Measurements from ENCODE around the gene HSH2D.
A peak's percentile ranks its signal among the peaks of the same experiment; 100 is the strongest.

The HSH2D gene

DNA sequence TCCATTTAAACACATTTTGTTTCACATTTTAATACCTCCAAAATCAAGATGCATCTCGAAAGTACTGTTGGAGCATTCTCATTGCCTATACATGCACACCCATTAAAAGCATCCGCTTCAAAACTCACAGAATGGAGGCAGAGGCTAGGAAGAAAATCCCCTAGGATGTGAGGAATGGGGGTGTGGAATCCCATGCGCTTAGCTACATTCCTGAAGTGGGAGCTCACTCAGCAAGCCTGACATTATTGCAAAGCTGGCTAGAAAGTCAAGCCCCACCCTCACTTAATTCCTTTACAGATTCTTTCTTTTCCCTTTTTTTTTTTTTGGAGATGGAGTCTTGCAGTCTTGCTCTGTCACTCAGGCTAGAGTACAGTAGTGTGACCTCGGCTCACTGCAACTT is 37.1 kb downstream of the HSH2D start:
- intact Hi-C loops (cut with micrococcal nuclease) = loop anchor here (5.0 kb wide), 2 partner anchors 118 to 548 kb away; no protein-coding TSS in a partner anchor
- no peak overlapping the region for H3K4me3 Mint-ChIP-seq
- H3K36me3 Mint-ChIP-seq (ENCODE audit: low read depth) = peaks cover 6% of the 10 kb centered on the region
- H3K9me3 Mint-ChIP-seq = peaks cover 3% of the 10 kb centered on the region
- no peak overlapping the region for H3K27ac Mint-ChIP-seq
- no peaks in the 10 kb centered on the region for H3K27me3 Mint-ChIP-seq
- peaks cover 16% of the 10 kb centered on the region for H3K4me1 Mint-ChIP-seq (ENCODE audit: low read depth)

DNA sequence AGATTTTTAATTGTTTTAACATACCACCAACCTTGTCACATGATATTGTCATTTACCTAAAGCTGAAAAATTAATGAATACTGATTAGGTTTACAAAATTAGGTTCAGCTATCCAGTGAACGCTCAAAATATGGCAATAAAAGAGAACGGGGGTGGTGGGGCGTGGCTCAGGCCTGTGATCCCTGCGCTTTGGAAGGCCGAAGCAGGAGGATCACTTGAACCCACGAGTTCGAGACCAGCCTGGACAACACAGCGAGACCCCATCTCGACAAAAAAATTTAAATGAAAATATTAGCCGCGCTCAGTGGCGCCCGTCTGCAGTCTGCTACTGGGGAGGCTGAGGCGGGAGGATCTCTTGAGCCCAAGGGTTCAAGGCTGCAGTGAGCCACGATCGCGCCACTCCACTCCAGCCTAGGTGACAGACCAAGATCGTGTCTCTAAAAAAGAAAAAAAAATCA is 41.2 kb downstream of the HSH2D start:
- intact Hi-C loops (cut with micrococcal nuclease) = loop anchor here (1.0 to 5.0 kb wide), 4 partner anchors 42 to 552 kb away; partner anchors contain the start of genes HSH2D and RAB8A
- Mint-ChIP-seq H3K4me3 (peak overlapping the region; percentile 98), H3K27me3 (no peaks in the 10 kb centered on the region), H3K9me3 (no peaks in the 10 kb centered on the region), H3K4me1 (ENCODE audit: low read depth) (peaks cover 31% of the 10 kb centered on the region), H3K27ac (peak overlapping the region; percentile 98), H3K36me3 (ENCODE audit: low read depth) (peaks cover 42% of the 10 kb centered on the region)

DNA sequence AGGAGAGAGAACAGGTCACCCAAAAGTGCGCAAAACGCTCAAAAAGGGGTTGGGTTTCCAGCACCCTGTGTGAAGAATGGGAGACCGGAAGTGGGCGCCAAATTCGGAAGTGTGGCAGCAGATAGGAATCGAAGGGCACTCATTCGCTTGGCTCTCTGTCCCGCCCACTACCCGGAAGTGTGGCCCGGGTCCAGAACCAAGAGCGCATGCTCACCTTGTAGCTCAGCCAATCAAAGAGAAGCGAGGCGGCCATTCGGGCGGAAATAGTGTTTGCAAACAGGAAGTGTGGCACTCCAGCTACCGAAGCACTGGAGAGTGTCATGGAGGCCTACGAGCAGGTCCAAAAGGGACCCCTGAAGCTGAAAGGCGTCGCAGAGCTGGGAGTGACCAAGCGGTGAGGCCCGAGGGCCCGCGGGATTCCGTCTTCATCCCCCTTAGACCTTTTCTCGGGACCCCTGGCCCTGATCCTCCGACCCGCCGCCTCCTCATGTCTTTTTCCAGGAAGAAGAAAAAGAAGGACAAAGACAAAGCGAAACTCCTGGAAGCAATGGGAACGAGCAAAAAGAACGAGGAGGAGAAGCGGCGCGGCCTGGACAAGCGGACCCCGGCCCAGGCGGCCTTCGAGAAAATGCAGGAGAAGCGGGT is 41.8 kb downstream of the HSH2D start, which contains the start of gene FAM32A:
FAM32A (plus strand) TSS at position 288 of the 645 bp plus-strand sequence; CDS start at position 321, 33 bp downstream.
- Mint-ChIP-seq H3K4me1 (ENCODE audit: low read depth) (peaks cover 34% of the 10 kb centered on the region), H3K36me3 (ENCODE audit: low read depth) (peaks cover 47% of the 10 kb centered on the region), H3K27ac (peak within 1 kb of the TSS; percentile 98), H3K27me3 (no peaks in the 10 kb centered on the region), H3K4me3 (peak within 1 kb of the TSS; percentile 98), H3K9me3 (no peaks in the 10 kb centered on the region)
- intact Hi-C loops (cut with micrococcal nuclease) = loop anchor here (1.0 to 5.0 kb wide), 2 partner anchors 43 to 74 kb away; partner anchors contain the start of genes HSH2D and RAB8A

DNA sequence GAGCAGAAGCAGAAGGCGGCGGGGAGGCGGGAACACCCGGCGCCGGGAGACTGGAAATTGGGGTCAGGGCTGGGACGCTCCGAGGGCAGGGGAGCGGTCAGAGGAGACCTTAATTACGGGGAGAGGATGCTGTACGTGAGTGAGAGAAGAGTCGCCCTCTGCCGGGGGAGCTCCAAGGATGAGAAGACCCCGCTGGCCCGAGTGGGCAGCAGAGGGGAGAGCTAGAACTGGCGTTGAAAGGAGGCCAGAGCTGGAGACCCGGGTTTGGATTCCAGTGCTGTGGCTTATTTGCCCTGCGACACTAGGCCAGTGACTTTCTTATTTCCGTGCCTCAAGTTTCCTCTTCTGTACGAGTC is 42.3 kb downstream of the HSH2D start:
- Mint-ChIP-seq H3K36me3 (ENCODE audit: low read depth) (peaks cover 52% of the 10 kb centered on the region), H3K9me3 (no peaks in the 10 kb centered on the region), H3K27me3 (no peaks in the 10 kb centered on the region), H3K27ac (peak overlapping the region; percentile 98), H3K4me3 (peak overlapping the region; percentile 98), H3K4me1 (ENCODE audit: low read depth) (peaks cover 34% of the 10 kb centered on the region)
- intact Hi-C loops (cut with micrococcal nuclease) = loop anchor here (1.0 to 5.0 kb wide), 2 partner anchors 43 to 74 kb away; partner anchors contain the start of genes HSH2D and RAB8A

DNA sequence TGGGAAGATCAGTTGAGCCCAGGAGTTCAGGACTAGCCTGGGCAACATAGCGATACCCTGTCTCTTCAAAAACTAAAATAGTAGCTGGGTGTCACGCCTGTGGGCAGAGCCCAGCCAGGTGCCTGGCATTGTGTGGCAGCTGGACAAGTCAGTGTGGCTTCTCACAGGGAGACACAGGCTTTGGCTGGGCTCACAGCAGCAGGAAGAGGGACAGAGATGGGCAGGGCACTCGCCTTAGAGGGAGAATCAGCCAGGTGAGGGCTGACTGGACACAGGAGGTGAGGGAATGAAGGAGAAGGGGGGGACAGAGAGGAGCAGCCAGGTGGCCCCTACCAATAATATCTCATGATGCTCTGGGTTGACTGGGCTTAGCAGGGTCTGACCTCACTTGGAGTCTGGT is 45.0 kb downstream of the HSH2D start:
- Mint-ChIP-seq H3K27ac (peak overlapping the region; percentile 36), H3K4me3 (no peak overlapping the region), H3K36me3 (ENCODE audit: low read depth) (peaks cover 79% of the 10 kb centered on the region), H3K9me3 (no peaks in the 10 kb centered on the region), H3K27me3 (no peaks in the 10 kb centered on the region), H3K4me1 (ENCODE audit: low read depth) (peaks cover 31% of the 10 kb centered on the region)
- intact Hi-C loops (cut with micrococcal nuclease) = loop anchor here (5.0 kb wide), 1 partner anchor 46 kb away; the partner anchor contains the start of gene HSH2D

DNA sequence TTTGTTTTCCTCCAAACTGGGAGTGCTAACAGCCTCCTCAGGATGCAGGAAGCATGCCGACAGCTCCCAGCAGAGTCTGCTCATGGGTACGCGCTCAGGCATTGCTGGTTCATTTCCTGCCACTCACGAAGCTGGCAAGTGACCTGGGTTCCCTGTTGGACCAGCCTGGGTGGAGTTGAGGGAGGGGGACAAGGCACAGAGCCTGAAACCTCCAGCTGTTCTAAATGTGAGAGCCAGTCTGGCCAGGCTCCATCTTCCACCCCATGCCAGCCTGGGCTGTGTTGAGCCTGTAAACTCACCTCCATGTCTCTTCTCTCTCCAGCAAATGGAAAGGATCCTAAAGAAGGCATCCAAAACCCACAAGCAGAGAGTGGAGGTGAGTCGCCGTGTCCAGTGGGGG is 46.7 kb downstream of the HSH2D start:
- intact Hi-C loops (cut with micrococcal nuclease) = no loop called here
- H3K9me3 Mint-ChIP-seq = no peaks in the 10 kb centered on the region
- H3K27ac Mint-ChIP-seq = no peak overlapping the region
- H3K4me3 Mint-ChIP-seq = no peak overlapping the region
- H3K4me1 Mint-ChIP-seq (ENCODE audit: low read depth) = peaks cover 26% of the 10 kb centered on the region
- no peaks in the 10 kb centered on the region for H3K27me3 Mint-ChIP-seq
- peaks cover 88% of the 10 kb centered on the region for H3K36me3 Mint-ChIP-seq (ENCODE audit: low read depth)

DNA sequence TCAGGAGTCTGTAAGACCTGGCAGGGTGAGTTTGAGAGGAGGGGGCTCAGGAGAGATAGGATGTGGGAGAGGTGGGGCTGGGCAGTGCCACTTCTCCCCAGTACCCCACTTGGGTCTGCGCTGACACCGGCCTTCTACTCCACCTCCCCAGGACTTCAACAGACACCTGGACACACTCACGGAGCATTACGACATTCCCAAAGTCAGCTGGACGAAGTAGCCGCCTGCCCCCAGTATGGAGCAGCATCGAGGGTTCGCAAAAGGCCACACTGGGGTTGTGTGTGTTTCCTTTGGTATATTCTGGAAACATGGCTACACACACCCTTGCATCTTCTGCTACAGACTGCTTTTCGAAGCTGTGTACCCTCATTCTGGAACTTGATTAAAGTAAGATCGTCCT is 47.3 kb downstream of the HSH2D start:
- H3K9me3 Mint-ChIP-seq = no peaks in the 10 kb centered on the region
- no peak overlapping the region for H3K4me3 Mint-ChIP-seq
- peaks cover 82% of the 10 kb centered on the region for H3K36me3 Mint-ChIP-seq (ENCODE audit: low read depth)
- no peak overlapping the region for H3K27ac Mint-ChIP-seq
- intact Hi-C loops (cut with micrococcal nuclease) = no loop called here
- H3K27me3 Mint-ChIP-seq = no peaks in the 10 kb centered on the region
- peaks cover 26% of the 10 kb centered on the region for H3K4me1 Mint-ChIP-seq (ENCODE audit: low read depth)

DNA sequence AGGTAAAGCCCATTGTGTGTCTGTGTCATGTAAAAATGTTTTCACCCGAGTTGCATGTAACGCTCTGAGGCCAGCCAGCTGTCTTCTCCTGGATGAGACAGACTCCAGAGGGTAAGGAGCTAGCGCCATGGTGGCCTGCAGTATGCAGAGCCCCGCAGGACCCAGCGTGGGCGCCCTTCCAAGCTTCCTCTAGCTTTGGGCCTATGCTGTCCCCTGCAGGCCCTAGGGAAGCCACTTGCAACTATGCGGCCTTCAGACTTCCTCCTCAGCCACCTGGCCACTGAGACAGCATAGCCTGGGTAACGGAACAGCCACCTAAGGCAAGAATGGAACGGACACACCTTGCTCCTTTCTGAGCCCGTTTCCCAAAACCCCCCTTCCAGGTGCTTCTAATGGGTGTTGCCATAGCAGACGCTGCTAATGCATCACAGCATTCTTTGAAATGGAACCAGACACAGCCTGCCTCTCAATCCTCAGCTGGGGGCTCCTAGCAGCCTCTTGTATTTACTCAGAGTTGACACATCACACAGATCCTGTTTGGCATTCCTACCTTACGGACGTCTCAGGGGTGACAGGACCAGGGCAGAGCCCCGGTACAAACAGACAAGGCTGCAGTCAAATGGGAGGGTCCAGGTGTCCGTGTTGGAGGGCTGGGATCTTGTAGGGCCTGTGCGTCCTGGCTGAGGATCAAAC is 47.9 kb downstream of the HSH2D start:
- Mint-ChIP-seq H3K4me1 (ENCODE audit: low read depth) (peaks cover 25% of the 10 kb centered on the region), H3K27ac (no peak overlapping the region), H3K27me3 (no peaks in the 10 kb centered on the region), H3K4me3 (no peak overlapping the region), H3K9me3 (no peaks in the 10 kb centered on the region), H3K36me3 (ENCODE audit: low read depth) (peaks cover 79% of the 10 kb centered on the region)
- intact Hi-C loops (cut with micrococcal nuclease) = no loop called here

DNA sequence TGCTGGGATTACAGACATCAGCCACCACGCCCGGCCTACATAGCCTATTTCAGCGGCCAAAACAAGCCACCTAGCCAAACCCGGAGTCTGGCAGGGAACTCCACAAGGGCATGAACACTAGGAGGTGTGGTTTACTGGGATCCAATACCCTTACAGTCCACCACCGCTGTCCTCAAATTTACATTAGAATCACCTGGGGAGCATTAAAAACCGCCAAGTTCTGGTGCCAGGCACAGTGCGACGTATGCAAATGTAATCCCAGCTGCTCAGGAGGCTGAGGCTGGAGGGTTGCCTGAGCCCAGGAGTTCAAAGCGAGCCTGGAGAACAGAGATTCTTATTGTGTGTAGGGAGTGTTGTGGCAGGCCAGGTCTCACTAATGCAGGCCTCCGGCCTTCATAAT is 50.0 kb downstream of the HSH2D start:
- Mint-ChIP-seq H3K9me3 (no peaks in the 10 kb centered on the region), H3K27ac (no peak overlapping the region), H3K4me1 (ENCODE audit: low read depth) (peaks cover 17% of the 10 kb centered on the region), H3K36me3 (ENCODE audit: low read depth) (peaks cover 60% of the 10 kb centered on the region), H3K4me3 (no peak overlapping the region), H3K27me3 (no peaks in the 10 kb centered on the region)
- intact Hi-C loops (cut with micrococcal nuclease) = no loop called here

DNA sequence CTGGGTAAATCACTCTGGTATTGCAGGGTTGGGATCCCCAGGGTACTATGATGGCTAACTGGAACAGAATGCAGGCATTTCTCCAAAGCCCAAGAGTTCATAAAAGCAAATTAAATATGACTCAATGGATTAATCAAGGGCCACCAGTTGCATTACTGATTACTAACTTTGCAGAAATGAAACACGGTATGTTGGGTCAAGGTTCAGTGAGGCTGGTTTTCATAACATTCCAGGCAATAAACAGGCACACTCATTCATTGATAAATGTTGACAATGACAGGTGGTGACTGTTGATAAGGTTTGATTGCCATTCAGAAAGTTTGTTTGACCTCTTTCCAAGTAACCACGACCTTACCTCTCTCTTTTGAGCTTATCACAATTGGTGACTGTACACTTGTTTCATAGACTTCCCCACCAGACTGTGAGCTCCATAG is 53.7 kb downstream of the HSH2D start:
- peaks cover 34% of the 10 kb centered on the region for H3K4me1 Mint-ChIP-seq (ENCODE audit: low read depth)
- peak overlapping the region; percentile 80 for H3K27ac Mint-ChIP-seq
- H3K27me3 Mint-ChIP-seq = no peaks in the 10 kb centered on the region
- no peaks in the 10 kb centered on the region for H3K9me3 Mint-ChIP-seq
- intact Hi-C loops (cut with micrococcal nuclease) = no loop called here
- H3K4me3 Mint-ChIP-seq = peak overlapping the region; percentile 77
- peaks cover 51% of the 10 kb centered on the region for H3K36me3 Mint-ChIP-seq (ENCODE audit: low read depth)

DNA sequence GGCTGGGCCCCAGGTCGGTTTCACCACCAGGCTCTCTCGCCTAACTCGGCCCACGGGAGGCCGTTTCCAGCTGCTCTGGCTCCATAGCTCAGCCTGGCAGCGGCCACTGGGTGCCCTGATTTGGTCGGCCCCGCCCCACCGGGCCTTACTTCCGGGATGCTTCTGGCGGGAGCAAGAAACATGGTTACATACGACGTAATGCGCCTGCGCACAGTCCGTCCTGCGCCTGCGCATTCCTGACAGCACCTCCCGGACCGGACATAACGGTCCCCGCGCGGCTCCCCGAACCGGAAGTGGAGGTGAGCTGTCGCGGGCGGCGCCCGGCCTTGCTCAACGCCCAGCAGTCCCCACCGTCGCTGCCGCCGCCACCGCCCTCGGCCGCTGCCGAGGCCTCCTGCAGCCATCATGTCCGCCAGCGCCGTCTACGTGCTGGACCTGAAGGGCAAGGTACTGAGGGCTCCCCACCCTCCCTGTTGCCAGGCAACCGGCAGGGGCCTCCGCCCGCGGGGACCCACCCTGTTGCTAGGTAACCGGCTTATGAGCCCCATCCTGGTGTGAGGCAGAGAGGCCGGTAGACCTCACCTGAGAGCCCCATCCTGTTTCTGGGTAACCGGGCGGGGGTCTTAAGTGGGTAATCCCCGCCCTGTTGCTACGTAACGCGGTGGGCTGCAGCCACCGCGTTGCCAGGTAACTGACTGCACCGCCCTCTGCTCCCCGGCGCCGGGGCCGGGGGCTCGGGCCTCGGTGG is 54.3 kb downstream of the HSH2D start, which contains the start of gene AP1M1:
AP1M1 (plus strand) TSS at position 290 of the 748 bp plus-strand sequence; CDS start at position 406, 116 bp downstream.
- intact Hi-C loops (cut with micrococcal nuclease) = no loop called here
- peak within 1 kb of the TSS; percentile 80 for H3K27ac Mint-ChIP-seq
- no peaks in the 10 kb centered on the region for H3K27me3 Mint-ChIP-seq
- no peaks in the 10 kb centered on the region for H3K9me3 Mint-ChIP-seq
- H3K4me1 Mint-ChIP-seq (ENCODE audit: low read depth) = peaks cover 34% of the 10 kb centered on the region
- H3K4me3 Mint-ChIP-seq = peak within 1 kb of the TSS; percentile 77
- peaks cover 52% of the 10 kb centered on the region for H3K36me3 Mint-ChIP-seq (ENCODE audit: low read depth)

DNA sequence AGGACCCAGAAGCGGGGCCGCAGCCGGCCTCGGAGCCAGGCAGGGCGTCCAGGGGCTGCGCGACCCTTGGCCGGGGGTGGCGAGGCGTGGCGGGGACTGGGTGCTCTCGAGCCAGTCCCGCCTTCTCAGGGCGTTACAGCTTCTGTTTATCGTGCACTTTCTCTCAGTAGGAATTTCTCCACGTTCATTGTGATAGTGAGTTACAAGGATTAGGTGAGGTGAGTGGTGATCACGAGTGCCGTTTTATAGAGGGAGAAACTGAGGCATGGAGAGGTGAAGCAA is 54.8 kb downstream of the HSH2D start:
- intact Hi-C loops (cut with micrococcal nuclease) = no loop called here
- no peak overlapping the region for H3K27ac Mint-ChIP-seq
- H3K27me3 Mint-ChIP-seq = no peaks in the 10 kb centered on the region
- H3K4me1 Mint-ChIP-seq (ENCODE audit: low read depth) = peaks cover 34% of the 10 kb centered on the region
- peaks cover 52% of the 10 kb centered on the region for H3K36me3 Mint-ChIP-seq (ENCODE audit: low read depth)
- H3K4me3 Mint-ChIP-seq = peak overlapping the region; percentile 77
- H3K9me3 Mint-ChIP-seq = no peaks in the 10 kb centered on the region

DNA sequence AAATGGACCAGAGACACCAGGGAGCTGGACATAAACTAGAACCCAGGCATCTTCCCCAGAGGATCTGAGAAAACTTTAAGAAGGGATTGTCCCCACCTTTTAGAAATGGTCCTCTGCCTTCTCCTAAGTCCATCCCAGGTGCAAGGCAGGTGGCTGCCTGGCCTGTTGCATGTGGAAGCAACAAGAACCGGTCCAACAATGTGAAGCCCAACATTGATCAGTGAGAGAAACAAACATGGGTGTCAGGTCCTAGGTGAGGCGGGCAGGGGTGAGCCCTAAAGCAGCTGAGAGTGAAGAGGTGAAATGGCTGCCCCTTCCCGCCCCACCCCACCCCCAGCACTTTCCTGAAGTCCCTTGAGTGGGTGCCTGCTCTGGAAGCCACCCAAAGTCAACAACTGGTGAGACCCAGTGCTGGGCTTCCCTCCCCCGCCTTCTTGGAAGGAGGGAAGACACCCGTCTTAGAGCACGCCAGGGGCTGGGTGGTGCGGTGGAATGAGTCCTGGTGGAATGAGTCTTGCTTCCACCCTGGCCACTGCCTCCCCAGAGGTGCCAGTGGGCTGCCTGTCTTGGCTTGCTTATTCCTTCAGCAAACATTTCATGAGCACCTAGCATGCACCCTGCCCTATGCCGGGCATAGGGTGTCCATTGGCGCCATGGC is 55.9 kb downstream of the HSH2D start:
- Mint-ChIP-seq H3K4me1 (ENCODE audit: low read depth) (peaks cover 34% of the 10 kb centered on the region), H3K27me3 (no peaks in the 10 kb centered on the region), H3K36me3 (ENCODE audit: low read depth) (peaks cover 52% of the 10 kb centered on the region), H3K4me3 (no peak overlapping the region), H3K9me3 (no peaks in the 10 kb centered on the region), H3K27ac (no peak overlapping the region)
- intact Hi-C loops (cut with micrococcal nuclease) = no loop called here

Measured in dendritic cell treated with granulocyte-macrophage colony-stimulating factor and Interleukin-4, amounts not matched to agents 40 ng/mL and 50 ng/mL, for 4 days (primary cell).